T-helper 1 cell treated with Interleukin-12 subunit alpha and Interleukin-12 subunit beta and Interleukin-4 antibody, amounts not matched to agents 30 μg/mL and 1 μg/mL, for 36 hours (primary cell): ENCODE measurements around the gene GINS2.

ENCODE experiments used
- H3K27ac Mint-ChIP-seq: one replicate; pipeline ENCODE4 v1.8.0; 2021; ENCODE audit warnings: mild to moderate bottlenecking, mixed read lengths
- H3K27me3 Mint-ChIP-seq: one replicate; pipeline ENCODE4 v1.8.0; 2021; ENCODE audit warnings: low read depth, mixed read lengths
- H3K36me3 Mint-ChIP-seq: one replicate; pipeline ENCODE4 v1.8.0; 2021; ENCODE audit warnings: low read depth, mixed read lengths
- H3K4me1 Mint-ChIP-seq: one replicate; pipeline ENCODE4 v1.8.0; 2021; ENCODE audit warnings: low read depth, mixed read lengths
- H3K4me3 Mint-ChIP-seq: one replicate; pipeline ENCODE4 v1.8.0; 2021; ENCODE audit warnings: mild to moderate bottlenecking, moderate library complexity, mixed read lengths
- H3K9me3 Mint-ChIP-seq: one replicate; pipeline ENCODE4 v1.8.0; 2021; ENCODE audit warnings: mixed read lengths

Gene GINS2

DNA sequence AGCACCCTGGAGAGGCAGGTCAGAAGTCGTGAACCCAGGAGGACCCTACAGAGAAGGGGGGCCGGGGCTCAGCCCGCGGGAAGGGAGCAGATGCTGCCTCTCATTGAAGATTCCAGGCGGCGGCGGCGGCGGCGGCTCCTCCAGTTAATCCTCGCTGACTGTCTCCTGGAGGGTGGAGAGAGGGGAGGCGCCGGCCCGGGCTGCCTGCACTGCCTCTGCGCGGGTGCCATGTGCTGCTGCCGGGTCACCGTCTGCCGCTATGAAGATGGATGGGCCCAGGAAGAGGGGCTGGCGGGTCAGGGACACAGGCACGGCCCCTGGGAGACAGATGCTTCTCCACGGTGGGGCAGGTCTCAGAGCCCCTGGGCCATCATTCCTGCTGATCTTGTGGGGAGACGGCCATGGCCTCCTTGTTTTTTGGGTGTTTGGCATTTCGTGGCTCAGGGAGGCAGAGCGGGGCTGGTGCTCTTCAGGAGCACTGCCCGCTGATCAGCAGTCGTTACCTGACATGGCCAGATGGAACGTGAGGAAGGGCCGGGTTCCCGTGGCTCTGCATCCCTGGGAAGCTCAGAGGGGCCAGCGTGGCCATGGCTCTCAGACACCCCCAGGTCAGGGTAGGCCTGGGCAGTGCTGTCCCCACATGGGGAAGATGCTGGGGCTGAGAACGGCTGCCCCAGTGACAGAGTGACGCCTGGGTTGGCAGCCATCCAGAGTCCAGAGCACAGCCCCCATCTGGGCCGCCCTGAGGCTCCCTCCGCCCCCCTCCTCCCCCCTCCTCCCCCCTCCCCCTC lies 36.1 kb downstream of the GINS2 start:
- no peaks in the 10 kb centered on the region for H3K27me3 Mint-ChIP-seq
- no peaks in the 10 kb centered on the region for H3K4me1 Mint-ChIP-seq
- no peak overlapping the region for H3K27ac Mint-ChIP-seq
- H3K36me3 Mint-ChIP-seq: peaks cover under 1% of the 10 kb centered on the region
- H3K9me3 Mint-ChIP-seq: no peaks in the 10 kb centered on the region
- no peak overlapping the region for H3K4me3 Mint-ChIP-seq

DNA sequence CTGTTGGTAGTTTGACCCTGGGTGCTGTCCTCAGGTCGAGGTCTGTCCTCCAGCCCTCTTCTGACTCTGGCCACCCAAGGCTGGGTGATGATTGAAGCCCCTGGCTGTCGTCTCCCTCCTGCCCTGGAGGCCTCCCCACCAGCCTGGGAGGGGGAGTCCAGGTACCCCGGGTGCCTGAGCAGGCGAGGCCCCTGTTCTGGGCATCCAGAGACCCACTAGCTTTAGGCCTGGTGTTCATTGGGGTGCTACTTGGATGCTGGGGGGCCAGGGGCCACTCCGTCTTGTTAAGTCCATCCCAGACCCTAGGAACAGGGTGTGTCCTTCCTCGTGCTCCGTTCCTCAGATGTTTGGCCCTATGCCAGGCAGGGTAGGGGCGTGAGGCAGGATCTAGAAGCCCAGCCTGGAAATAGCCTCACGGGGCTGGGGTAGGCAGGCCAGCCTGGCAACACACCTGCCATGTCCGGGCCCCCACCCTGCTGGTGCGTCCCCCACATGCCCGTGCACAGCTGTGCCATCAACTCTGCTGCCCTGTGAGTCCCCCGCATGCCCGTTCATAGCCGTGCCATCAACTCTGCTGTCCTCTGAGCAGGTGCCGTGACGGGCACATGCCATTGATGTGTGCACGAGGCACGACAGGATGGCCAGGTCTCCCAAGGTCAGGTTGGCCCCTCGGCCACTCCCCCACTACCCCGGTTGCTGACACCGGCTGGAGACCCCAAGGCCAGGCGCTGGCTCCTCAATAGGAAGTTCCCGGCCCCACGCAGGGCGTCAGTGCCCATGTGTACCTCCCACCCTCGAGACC lies 36.9 kb downstream of the GINS2 start:
- no peaks in the 10 kb centered on the region for H3K36me3 Mint-ChIP-seq
- H3K27me3 Mint-ChIP-seq: no peaks in the 10 kb centered on the region
- H3K9me3 Mint-ChIP-seq: no peaks in the 10 kb centered on the region
- no peak overlapping the region for H3K27ac Mint-ChIP-seq
- H3K4me1 Mint-ChIP-seq: no peaks in the 10 kb centered on the region
- no peak overlapping the region for H3K4me3 Mint-ChIP-seq

DNA sequence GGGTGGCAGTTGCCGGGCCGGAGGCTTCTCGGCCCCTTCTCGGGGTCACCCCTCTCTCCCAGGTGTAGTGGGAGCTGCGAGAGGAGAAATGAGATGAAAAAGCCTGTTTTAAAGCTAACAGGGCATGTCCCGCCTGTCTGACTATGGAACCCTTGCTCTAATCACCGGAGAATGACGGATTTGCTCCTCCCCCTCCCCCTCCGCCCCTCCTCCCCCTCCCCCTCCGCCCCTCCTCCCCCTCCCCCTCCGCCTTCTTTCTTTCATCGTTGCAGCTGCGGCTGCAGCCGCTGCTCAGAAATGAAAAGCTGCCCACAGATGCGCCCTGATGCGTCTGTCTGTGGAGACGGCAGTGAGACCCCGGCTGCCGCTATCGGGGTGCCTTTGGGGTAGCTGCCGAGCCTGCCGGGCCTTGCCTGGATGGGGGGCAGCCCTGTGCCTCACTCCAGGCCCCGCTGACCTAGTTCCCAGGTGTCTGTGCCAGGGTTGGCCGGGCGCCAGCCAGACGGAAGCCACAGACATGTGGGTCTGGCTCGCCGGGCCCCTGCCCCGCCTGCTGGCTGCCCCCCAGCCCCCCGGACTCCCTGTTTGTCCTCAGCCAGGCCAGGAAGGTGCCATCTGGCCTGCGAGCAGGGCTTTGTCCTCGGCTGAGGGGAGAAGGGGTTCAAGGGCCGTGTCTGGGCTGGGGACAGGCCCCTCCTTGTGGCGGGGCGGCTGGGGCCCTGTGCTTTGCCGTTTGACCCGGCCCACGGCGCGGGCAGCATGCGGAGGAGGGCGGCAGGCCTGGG lies 37.7 kb downstream of the GINS2 start:
- H3K36me3 Mint-ChIP-seq: no peaks in the 10 kb centered on the region
- no peaks in the 10 kb centered on the region for H3K9me3 Mint-ChIP-seq
- H3K4me1 Mint-ChIP-seq: no peaks in the 10 kb centered on the region
- H3K27ac Mint-ChIP-seq: no peak overlapping the region
- H3K4me3 Mint-ChIP-seq: no peak overlapping the region
- no peaks in the 10 kb centered on the region for H3K27me3 Mint-ChIP-seq

DNA sequence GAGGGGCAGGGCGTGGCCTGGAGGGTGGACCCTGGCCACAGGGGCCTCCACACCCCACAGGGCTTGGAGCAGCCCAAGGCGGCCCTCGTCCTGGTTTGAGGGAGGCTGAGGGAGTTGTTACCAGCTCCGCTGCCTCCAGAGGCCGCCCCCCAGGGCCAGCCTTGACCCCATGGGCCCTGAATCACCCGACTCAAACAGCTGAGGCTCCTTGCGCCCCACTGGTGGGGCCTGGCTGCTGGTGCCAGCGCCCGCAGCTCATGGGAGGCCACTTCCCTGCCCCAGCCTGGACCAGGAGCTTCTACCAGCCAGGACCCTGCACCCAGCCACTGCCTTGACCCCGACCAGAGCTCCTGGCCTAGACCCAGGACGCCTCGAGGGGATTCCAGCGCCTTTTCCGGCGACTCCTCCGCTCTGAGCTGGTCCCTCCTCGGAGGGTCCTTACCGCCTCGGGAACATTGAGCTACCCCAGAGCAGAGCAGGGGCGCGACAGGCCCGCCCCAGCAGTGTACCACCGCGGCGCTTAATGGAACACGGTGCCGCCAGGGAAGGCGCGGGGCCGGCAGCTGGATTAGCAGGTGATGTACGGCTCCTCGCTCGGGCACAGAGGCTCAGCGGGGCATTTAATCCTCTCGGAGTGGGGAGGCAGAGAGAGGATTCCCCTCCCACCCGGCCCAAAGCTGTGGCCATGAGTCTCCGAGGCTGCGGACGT lies 38.5 kb downstream of the GINS2 start:
- no peak overlapping the region for H3K4me3 Mint-ChIP-seq
- H3K36me3 Mint-ChIP-seq: no peaks in the 10 kb centered on the region
- H3K27me3 Mint-ChIP-seq: no peaks in the 10 kb centered on the region
- H3K4me1 Mint-ChIP-seq: no peaks in the 10 kb centered on the region
- no peaks in the 10 kb centered on the region for H3K9me3 Mint-ChIP-seq
- H3K27ac Mint-ChIP-seq: no peak overlapping the region

DNA sequence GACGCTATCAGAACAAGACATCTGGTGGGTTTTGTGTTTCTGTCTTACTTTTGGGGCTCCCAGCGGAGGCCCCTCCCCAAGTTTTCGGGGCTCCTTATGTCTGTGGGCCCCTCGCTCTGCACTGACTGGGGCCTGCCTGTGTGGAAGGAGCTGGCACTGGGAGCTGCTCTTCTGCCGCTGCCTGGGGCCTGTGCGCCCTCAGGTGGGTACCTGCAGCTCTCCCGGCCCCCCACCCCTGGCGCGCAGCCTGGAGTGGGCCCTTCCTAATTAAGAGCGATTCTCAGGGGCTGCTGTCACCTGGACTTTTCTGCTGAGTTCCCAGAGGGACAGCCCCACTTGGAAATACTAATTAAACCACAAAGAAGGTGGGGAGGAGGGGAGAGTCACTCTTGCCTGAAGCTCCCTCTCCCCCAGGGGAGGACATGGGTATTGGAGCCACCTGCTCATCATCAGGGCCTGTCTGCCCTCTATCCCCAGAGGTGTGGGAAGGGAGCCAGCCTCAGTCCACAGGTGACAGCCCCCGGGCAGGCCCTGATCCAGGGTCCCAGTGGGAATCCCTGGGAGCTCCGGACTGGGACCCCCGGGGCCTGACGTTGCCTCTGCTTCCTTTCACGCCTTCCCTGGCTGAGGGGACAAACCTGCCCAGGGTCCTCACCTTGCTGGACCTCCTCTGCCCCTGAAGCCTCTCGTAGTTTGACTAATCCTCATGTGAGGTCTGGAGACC lies 39.2 kb downstream of the GINS2 start:
- Mint-ChIP-seq H3K27me3 (no peaks in the 10 kb centered on the region), H3K9me3 (no peaks in the 10 kb centered on the region), H3K36me3 (no peaks in the 10 kb centered on the region), H3K4me1 (no peaks in the 10 kb centered on the region), H3K4me3 (no peak overlapping the region), H3K27ac (no peak overlapping the region)

DNA sequence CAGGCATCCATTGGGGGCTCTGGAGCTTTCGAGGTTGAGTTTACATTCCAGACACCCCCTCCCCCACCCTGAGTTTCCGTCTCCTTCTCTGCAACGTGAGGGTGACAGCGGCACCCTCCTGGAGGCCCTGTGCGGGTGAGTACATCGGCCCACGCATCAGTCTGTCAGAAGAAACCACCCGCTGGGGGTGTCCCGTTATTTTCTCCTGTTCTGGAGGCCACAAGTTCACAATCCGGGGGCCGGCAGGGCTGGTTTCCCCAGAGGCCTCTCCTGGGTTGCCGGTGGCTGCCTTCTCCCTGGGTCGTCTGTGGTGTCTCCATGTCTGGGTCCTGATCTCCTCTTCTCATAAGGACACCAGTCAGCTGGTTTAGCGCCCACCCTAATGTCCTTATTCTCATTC lies 39.9 kb downstream of the GINS2 start:
- Mint-ChIP-seq H3K36me3 (no peaks in the 10 kb centered on the region), H3K4me3 (no peak overlapping the region), H3K4me1 (no peaks in the 10 kb centered on the region), H3K9me3 (no peaks in the 10 kb centered on the region), H3K27ac (no peak overlapping the region), H3K27me3 (no peaks in the 10 kb centered on the region)

DNA sequence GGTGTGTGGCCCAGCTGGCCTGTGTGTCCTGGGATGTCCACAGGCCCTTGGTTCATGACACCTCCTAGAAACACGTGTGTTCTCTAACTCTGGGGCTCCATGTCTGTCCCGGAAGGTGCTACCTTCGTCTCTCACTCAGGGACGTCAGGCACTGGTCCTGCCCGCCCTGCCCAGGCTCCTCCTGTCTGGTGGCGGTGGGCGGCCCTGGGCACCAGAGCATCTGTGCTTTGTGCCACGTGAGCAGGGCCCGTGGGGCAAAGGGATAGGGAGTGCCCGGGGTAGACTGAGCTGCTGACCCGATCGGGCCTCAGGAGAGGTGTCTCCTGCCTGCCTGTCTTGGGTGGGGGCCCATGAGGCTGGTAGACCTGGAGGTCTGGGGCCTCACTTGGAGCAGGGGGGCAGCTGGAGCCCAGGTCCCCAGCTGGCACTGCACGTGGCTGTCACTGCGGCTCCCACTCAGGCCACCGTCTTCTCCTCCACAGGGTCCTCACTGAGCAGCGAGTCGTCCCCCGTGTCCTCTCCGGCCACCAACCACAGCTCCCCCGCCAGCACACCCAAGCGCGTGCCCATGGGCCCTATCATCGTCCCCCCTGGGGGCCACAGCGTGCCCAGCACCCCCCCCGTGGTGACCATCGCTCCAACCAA lies 40.6 kb downstream of the GINS2 start:
- no peak overlapping the region for H3K27ac Mint-ChIP-seq
- H3K9me3 Mint-ChIP-seq: no peaks in the 10 kb centered on the region
- H3K4me3 Mint-ChIP-seq: no peak overlapping the region
- H3K27me3 Mint-ChIP-seq: no peaks in the 10 kb centered on the region
- no peaks in the 10 kb centered on the region for H3K36me3 Mint-ChIP-seq
- H3K4me1 Mint-ChIP-seq: no peaks in the 10 kb centered on the region

DNA sequence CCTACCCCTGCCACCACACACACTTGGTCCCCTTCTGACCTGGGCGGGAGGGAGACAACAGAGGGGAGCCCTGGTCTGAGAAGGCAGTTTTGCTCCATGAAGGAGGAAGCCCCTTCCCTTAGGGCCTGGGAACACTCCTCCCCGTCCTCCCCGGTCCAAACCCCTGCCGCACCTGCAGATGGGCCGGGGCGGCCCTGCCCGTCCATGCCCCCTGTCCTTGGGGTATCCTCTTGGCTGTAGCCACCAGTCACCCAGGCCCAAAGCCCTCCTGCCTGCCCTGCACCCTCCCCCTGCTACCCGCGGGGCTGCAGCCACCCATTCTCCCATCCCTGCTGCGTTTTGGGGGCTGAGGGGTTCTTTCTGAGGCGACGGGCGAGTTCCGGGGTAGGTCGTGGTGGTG lies 41.8 kb downstream of the GINS2 start:
- Mint-ChIP-seq H3K27ac (no peak overlapping the region), H3K27me3 (no peaks in the 10 kb centered on the region), H3K36me3 (no peaks in the 10 kb centered on the region), H3K9me3 (no peaks in the 10 kb centered on the region), H3K4me3 (no peak overlapping the region), H3K4me1 (no peaks in the 10 kb centered on the region)

DNA sequence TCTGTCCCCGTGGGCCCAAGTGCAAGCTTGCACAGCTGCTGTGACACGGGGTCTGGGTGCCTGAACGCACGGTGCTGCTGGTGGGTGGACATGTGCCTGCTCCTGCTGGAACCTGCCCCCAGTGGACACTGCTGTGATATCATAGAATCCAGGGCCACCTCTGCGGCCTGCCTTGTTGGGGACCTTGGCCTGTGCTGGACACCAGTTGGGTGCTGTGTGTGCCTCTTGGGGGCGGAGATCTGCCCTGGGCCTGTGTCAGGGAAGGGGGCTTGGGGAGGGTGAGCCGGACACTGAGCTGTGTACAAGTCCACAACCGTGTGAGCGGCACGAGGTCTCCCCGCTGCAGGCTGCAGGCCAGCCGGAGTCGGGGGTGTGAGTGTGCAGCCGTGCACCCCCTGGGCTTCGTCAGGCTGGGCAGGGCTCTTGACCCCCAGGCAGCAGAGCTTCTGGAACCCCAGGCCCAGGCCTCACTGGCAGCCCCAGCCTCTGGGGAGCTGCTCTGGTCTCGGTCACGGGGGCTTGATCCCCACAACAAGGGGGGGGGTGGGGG lies 42.3 kb downstream of the GINS2 start:
- H3K4me3 Mint-ChIP-seq: no peak overlapping the region
- no peaks in the 10 kb centered on the region for H3K4me1 Mint-ChIP-seq
- H3K27me3 Mint-ChIP-seq: no peaks in the 10 kb centered on the region
- no peaks in the 10 kb centered on the region for H3K36me3 Mint-ChIP-seq
- H3K9me3 Mint-ChIP-seq: no peaks in the 10 kb centered on the region
- no peak overlapping the region for H3K27ac Mint-ChIP-seq

DNA sequence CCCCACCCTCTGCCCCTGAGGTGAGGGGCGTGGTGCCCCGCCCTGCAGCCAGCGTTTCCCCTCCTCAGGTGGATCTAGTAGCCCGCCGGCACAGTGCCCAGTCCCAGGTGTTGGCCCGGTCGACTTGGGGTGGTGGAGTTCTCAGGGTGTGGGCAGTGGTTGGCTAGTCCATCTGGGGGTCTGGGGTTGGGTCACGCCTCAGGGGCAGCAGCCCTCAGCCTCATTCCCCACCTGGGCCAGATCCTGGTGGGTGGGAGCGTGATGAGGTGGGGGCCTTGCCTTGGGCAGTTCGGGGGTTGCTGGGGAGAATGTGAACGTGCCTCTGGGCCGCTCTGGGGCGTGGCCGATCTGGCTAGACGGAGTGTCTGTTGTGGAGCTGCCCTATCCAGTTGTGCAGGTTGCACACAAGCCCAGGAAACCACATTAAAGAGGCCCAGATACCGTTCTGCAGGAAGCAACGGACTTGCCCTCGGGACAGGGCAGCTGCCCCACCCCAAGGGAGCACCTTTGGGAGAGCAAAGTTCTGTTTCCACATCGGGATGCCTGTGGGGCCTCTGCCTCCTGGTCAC lies 43.6 kb downstream of the GINS2 start:
- Mint-ChIP-seq H3K27ac (no peak overlapping the region), H3K4me1 (no peaks in the 10 kb centered on the region), H3K9me3 (no peaks in the 10 kb centered on the region), H3K4me3 (no peak overlapping the region), H3K36me3 (no peaks in the 10 kb centered on the region), H3K27me3 (no peaks in the 10 kb centered on the region)

DNA sequence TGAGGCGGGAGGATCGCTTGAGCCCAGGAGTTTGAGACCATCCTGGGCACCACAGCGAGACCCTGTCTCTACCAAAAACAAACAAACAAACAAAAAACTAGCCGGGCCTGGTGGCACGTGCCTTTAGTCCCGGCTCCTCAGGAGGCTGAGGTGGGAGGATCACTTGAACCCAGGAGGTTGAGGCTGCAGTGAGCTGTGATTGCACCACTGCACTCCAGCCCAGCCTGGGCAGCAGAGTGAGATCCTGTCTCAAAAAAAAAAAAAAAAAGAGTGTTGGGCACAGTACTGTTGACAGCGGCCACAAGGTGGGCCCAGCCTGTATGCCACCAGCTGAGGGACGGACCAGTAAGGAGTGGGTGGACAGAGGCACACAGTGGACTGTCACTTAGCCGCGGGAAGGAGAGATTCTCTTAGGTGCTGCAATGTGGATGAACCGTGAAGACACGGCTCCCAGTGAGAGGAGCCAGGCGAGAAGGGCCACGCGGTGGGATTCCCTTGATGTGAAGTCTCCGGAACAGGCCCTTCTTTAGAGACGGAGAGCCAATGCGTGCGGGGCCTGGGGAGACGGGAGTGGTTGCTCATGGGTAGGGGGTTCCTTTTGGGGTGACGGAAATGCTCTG lies 44.6 kb downstream of the GINS2 start:
- Mint-ChIP-seq H3K27ac (no peak overlapping the region), H3K27me3 (no peaks in the 10 kb centered on the region), H3K4me3 (no peak overlapping the region), H3K9me3 (no peaks in the 10 kb centered on the region), H3K36me3 (no peaks in the 10 kb centered on the region), H3K4me1 (no peaks in the 10 kb centered on the region)

DNA sequence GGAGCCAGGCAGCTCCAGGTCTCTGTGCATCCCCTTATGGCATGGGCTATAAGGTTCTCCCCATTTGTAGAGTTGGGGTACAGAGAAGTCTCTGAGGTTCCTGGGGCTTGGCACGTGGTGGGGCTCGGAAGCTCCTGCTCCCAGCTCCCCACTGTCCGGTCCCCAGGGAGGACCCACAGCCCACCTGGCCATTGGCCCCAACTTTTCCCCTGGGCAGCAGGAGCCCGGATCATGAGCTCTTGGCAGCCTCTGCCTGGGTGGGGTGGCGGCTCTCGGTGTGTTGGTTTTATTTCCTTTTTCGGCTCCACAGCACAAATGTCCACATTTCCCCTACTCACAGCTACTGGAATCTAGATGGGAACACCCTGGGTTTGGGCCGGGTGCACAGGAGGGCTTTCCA lies 45.1 kb downstream of the GINS2 start:
- Mint-ChIP-seq H3K27ac (no peak overlapping the region), H3K9me3 (no peaks in the 10 kb centered on the region), H3K27me3 (no peaks in the 10 kb centered on the region), H3K36me3 (no peaks in the 10 kb centered on the region), H3K4me3 (no peak overlapping the region), H3K4me1 (no peaks in the 10 kb centered on the region)
